HEK293 (cell line): Measurements from ENCODE around the gene ASIC4.

ENCODE experiments used
- CTCF ChIA-PET: fragments of 350-600 bp; formaldehyde crosslinking; extraction: SDS; loops from one replicate; lab custom pipeline; 2021; ENCODE audit warnings: antibody characterized with exemption; lab: Yijun Ruan, JAX
- POLR2A ChIA-PET: fragments of 300-600 bp; formaldehyde crosslinking; extraction: SDS; loops from one replicate; lab custom pipeline; 2020; ENCODE audit warnings: antibody characterized with exemption, inconsistent platforms; lab: Yijun Ruan, JAX
- H3K27ac ChIP-seq: fragments of 200-500 bp; sonication (Bioruptor generic); 2 replicates; pipeline ENCODE4 v1.5.1; 2014; ENCODE audit warnings: low read depth, low read length, control low read depth, inconsistent platforms; ENCODE audit errors: extremely low read depth
- H3K36me3 ChIP-seq, 2 experiments: fragments of 200-500 bp in 1 of 2; sonication (Bioruptor generic) in 1 of 2; 1 replicate in 1 of 2; 2 replicates in 1 of 2; pipeline ENCODE4 v1.5.1; 2014 to 2017; ENCODE audit warnings: inconsistent platforms in 2 of 2, low read length in 2 of 2; ENCODE audit not compliant: control insufficient read depth in 2 of 2, insufficient read depth in 1 of 2
- H3K4me1 ChIP-seq: fragments of 200-500 bp; sonication (Bioruptor generic); 2 replicates; pipeline ENCODE4 v1.5.1; 2014; ENCODE audit warnings: mild to moderate bottlenecking, low read length, inconsistent platforms; ENCODE audit not compliant: control insufficient read depth, insufficient read depth
- H3K4me3 ChIP-seq: 2 replicates; pipeline ENCODE4 v1.5.1; 2011; ENCODE audit warnings: low read depth, mild to moderate bottlenecking, control low read depth, low read length, moderate library complexity
- H3K9me3 ChIP-seq: fragments of 200-500 bp; sonication (Bioruptor generic); 2 replicates; pipeline ENCODE4 v1.5.1; 2014; ENCODE audit warnings: low read depth, low read length, inconsistent platforms; ENCODE audit not compliant: control insufficient read depth, insufficient read depth
- GFI1B ChIP-seq: fragments of 450-650 bp; formaldehyde crosslinking; IDR thresholded peaks from 2 replicates; pipeline ENCODE4 v1.5.1; 2016; ENCODE audit warnings: missing biosample characterization, missing genetic modification characterization
- MEIS1 ChIP-seq: sonication (generic); formaldehyde crosslinking; IDR thresholded peaks from 2 replicates; pipeline ENCODE4 v1.8.1; 2022; ENCODE audit warnings: missing genetic modification reagents, mild to moderate bottlenecking, borderline replicate concordance
- ZFHX2 ChIP-seq: fragments of 450-650 bp; formaldehyde crosslinking; conservative IDR thresholded peaks from 2 replicates; pipeline ENCODE4 v1.5.1; 2016; ENCODE audit warnings: missing biosample characterization, missing genetic modification characterization
- ZNF140 ChIP-seq: fragments of 450-650 bp; formaldehyde crosslinking; IDR thresholded peaks from 2 replicates; pipeline ENCODE4 v1.5.1; 2016; ENCODE audit warnings: missing biosample characterization, missing genetic modification characterization
- ZNF175 ChIP-seq: fragments of 450-650 bp; formaldehyde crosslinking; IDR thresholded peaks from 2 replicates; pipeline ENCODE4 v1.5.1; 2016; ENCODE audit warnings: missing biosample characterization, missing genetic modification characterization
- ZNF266 ChIP-seq: fragments of 450-650 bp; formaldehyde crosslinking; IDR thresholded peaks from 2 replicates; pipeline ENCODE4 v1.5.1; 2016; ENCODE audit warnings: missing biosample characterization, missing genetic modification characterization, low read depth
- ZNF335 ChIP-seq: fragments of 450-650 bp; formaldehyde crosslinking; conservative IDR thresholded peaks from 2 replicates; pipeline ENCODE4 v1.5.1; 2016; ENCODE audit warnings: missing biosample characterization, missing genetic modification characterization
- ZNF391 ChIP-seq: fragments of 450-650 bp; formaldehyde crosslinking; IDR thresholded peaks from 2 replicates; pipeline ENCODE4 v1.5.1; 2016; ENCODE audit warnings: low read depth, missing biosample characterization, missing genetic modification characterization, borderline replicate concordance
- ZNF473 ChIP-seq: fragments of 450-650 bp; formaldehyde crosslinking; IDR thresholded peaks from 2 replicates; pipeline ENCODE4 v1.5.1; 2017; ENCODE audit warnings: missing biosample characterization, missing genetic modification characterization
- ZNF549 ChIP-seq: fragments of 450-650 bp; IDR thresholded peaks from 2 replicates; pipeline ENCODE4 v1.5.1; 2018; ENCODE audit warnings: missing biosample characterization, missing genetic modification characterization, mild to moderate bottlenecking, inconsistent platforms, moderate library complexity
- ZNF837 ChIP-seq: fragments of 450-650 bp; formaldehyde crosslinking; IDR thresholded peaks from 2 replicates; pipeline ENCODE4 v1.5.1; 2016; ENCODE audit warnings: missing biosample characterization, missing genetic modification characterization
- TF ChIP-seq, protein P1 (sequence below): fragments of 450-650 bp; formaldehyde crosslinking; IDR thresholded peaks from 2 replicates; pipeline ENCODE4 v1.5.1; 2017; ENCODE audit warnings: missing biosample characterization, missing genetic modification characterization
- TF ChIP-seq, protein P2 (sequence below): fragments of 450-650 bp; formaldehyde crosslinking; conservative IDR thresholded peaks from 2 replicates; pipeline ENCODE4 v1.5.1; 2016; ENCODE audit warnings: low read depth, missing biosample characterization, missing genetic modification characterization
- TF ChIP-seq, protein P3 (sequence below): fragments of 450-650 bp; formaldehyde crosslinking; IDR thresholded peaks from 2 replicates; pipeline ENCODE4 v1.5.1; 2016; ENCODE audit warnings: missing biosample characterization, missing genetic modification characterization
- TF ChIP-seq, protein P4 (sequence below): fragments of 450-650 bp; formaldehyde crosslinking; IDR thresholded peaks from 2 replicates; pipeline ENCODE4 v1.5.1; 2016; ENCODE audit warnings: missing biosample characterization, missing genetic modification characterization
- TF ChIP-seq, protein P5 (sequence below): fragments of 450-650 bp; formaldehyde crosslinking; IDR thresholded peaks from 2 replicates; pipeline ENCODE4 v1.5.1; 2016; ENCODE audit warnings: missing biosample characterization, missing genetic modification characterization
- TF ChIP-seq, protein P6 (sequence below): fragments of 450-650 bp; formaldehyde crosslinking; IDR thresholded peaks from 2 replicates; pipeline ENCODE4 v1.5.1; 2017; ENCODE audit warnings: missing biosample characterization, missing genetic modification characterization
- TF ChIP-seq, protein P7 (sequence below): fragments of 450-650 bp; IDR thresholded peaks from 2 replicates; pipeline ENCODE4 v1.5.1; 2018; ENCODE audit warnings: missing biosample characterization, mild to moderate bottlenecking, missing genetic modification characterization

Gene ASIC4

DNA sequence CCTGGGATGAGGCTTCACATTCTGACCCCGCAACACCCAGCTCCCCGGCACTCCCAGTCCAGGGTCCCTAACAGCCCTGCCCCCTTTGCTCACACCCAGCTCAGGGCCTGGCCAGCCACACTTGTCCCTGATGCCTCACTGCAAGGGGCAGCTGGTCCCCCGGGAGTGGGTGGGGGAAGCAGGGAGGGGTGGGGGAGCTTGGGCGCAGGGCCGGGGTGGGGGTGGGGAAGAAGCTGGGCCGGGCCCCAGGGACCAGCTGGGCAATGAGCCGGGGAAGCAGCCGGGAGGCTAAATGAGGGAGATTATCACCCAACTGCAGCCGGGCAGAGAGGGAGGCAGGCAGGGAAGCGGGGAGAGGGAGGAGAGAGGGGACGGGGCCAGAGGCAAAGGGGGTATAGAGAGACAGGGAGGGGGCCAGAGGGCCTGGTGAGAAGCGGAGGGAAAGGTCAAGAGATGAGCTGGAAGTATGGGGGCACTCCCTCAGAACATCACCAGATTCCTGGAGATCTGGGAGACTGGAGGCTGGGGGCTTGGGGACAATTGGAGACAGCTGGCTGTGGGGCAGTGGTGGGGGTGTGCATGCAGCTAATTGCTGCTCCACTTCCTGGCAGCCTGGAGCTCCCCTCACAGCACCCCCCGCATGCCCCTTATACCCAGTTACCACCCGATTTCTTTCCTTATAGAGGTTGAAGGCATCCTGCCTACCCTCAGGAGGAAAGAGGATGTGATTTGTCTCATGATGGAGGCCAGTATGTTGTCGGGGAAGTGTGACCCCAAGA, 2.5 kb upstream of the ASIC4 start:
- no peak overlapping the region for H3K4me3 ChIP-seq
- H3K4me1 ChIP-seq, result peaks cover 2% of the 10 kb centered on the region
- H3K9me3 ChIP-seq, result no peaks in the 10 kb centered on the region
- peaks cover 0 to 8% of the 10 kb centered on the region in 2 experiments; a peak in 1 of 3 replicates for H3K36me3 ChIP-seq
- ChIA-PET CTCF (interaction anchor here (0.6 to 9.5 kb wide), 8 partner anchors 9 to 339 kb away, joined by 3 to 150 read pairs (median 4); partner anchors contain the start of gene GMPPA), POLR2A (interaction anchor here (1.1 to 1.3 kb wide), 2 partner anchors 13 kb away, joined by 4 read pairs; partner anchors contain the start of gene GMPPA)
- H3K27ac ChIP-seq, result no peak overlapping the region
- TF ChIP-seq, protein P1, sequence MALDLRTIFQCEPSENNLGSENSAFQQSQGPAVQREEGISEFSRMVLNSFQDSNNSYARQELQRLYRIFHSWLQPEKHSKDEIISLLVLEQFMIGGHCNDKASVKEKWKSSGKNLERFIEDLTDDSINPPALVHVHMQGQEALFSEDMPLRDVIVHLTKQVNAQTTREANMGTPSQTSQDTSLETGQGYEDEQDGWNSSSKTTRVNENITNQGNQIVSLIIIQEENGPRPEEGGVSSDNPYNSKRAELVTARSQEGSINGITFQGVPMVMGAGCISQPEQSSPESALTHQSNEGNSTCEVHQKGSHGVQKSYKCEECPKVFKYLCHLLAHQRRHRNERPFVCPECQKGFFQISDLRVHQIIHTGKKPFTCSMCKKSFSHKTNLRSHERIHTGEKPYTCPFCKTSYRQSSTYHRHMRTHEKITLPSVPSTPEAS (tag by site-specific recombination), result no peak
- no peak for TF ChIP-seq GFI1B (tag by site-specific recombination)
- TF ChIP-seq ZNF837 (tag by site-specific recombination), result no peak
- TF ChIP-seq ZNF140, result no peak
- TF ChIP-seq, protein P2, sequence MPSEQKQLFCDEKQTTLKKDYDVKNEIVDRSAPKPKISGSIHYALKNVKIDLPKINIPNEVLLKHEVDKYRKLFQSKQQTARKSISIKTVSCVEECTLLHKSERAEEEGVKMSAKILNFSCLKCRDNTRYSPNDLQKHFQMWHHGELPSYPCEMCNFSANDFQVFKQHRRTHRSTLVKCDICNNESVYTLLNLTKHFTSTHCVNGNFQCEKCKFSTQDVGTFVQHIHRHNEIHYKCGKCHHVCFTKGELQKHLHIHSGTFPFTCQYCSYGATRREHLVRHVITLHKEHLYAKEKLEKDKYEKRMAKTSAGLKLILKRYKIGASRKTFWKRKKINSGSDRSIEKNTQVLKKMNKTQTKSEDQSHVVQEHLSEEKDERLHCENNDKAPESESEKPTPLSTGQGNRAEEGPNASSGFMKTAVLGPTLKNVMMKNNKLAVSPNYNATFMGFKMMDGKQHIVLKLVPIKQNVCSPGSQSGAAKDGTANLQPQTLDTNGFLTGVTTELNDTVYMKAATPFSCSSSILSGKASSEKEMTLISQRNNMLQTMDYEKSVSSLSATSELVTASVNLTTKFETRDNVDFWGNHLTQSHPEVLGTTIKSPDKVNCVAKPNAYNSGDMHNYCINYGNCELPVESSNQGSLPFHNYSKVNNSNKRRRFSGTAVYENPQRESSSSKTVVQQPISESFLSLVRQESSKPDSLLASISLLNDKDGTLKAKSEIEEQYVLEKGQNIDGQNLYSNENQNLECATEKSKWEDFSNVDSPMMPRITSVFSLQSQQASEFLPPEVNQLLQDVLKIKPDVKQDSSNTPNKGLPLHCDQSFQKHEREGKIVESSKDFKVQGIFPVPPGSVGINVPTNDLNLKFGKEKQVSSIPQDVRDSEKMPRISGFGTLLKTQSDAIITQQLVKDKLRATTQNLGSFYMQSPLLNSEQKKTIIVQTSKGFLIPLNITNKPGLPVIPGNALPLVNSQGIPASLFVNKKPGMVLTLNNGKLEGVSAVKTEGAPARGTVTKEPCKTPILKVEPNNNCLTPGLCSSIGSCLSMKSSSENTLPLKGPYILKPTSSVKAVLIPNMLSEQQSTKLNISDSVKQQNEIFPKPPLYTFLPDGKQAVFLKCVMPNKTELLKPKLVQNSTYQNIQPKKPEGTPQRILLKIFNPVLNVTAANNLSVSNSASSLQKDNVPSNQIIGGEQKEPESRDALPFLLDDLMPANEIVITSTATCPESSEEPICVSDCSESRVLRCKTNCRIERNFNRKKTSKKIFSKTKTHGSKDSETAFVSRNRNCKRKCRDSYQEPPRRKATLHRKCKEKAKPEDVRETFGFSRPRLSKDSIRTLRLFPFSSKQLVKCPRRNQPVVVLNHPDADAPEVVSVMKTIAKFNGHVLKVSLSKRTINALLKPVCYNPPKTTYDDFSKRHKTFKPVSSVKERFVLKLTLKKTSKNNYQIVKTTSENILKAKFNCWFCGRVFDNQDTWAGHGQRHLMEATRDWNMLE, result no peak
- TF ChIP-seq, protein P3, sequence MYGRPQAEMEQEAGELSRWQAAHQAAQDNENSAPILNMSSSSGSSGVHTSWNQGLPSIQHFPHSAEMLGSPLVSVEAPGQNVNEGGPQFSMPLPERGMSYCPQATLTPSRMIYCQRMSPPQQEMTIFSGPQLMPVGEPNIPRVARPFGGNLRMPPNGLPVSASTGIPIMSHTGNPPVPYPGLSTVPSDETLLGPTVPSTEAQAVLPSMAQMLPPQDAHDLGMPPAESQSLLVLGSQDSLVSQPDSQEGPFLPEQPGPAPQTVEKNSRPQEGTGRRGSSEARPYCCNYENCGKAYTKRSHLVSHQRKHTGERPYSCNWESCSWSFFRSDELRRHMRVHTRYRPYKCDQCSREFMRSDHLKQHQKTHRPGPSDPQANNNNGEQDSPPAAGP (tag by site-specific recombination), result no peak
- no peak for TF ChIP-seq ZNF473 (tag by site-specific recombination)
- no peak for TF ChIP-seq ZNF175 (tag by site-specific recombination)
- TF ChIP-seq ZNF266 (tag by site-specific recombination), result no peak
- TF ChIP-seq, protein P4, sequence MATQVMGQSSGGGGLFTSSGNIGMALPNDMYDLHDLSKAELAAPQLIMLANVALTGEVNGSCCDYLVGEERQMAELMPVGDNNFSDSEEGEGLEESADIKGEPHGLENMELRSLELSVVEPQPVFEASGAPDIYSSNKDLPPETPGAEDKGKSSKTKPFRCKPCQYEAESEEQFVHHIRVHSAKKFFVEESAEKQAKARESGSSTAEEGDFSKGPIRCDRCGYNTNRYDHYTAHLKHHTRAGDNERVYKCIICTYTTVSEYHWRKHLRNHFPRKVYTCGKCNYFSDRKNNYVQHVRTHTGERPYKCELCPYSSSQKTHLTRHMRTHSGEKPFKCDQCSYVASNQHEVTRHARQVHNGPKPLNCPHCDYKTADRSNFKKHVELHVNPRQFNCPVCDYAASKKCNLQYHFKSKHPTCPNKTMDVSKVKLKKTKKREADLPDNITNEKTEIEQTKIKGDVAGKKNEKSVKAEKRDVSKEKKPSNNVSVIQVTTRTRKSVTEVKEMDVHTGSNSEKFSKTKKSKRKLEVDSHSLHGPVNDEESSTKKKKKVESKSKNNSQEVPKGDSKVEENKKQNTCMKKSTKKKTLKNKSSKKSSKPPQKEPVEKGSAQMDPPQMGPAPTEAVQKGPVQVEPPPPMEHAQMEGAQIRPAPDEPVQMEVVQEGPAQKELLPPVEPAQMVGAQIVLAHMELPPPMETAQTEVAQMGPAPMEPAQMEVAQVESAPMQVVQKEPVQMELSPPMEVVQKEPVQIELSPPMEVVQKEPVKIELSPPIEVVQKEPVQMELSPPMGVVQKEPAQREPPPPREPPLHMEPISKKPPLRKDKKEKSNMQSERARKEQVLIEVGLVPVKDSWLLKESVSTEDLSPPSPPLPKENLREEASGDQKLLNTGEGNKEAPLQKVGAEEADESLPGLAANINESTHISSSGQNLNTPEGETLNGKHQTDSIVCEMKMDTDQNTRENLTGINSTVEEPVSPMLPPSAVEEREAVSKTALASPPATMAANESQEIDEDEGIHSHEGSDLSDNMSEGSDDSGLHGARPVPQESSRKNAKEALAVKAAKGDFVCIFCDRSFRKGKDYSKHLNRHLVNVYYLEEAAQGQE, result no peak
- no peak for TF ChIP-seq ZNF335
- TF ChIP-seq, protein P5, sequence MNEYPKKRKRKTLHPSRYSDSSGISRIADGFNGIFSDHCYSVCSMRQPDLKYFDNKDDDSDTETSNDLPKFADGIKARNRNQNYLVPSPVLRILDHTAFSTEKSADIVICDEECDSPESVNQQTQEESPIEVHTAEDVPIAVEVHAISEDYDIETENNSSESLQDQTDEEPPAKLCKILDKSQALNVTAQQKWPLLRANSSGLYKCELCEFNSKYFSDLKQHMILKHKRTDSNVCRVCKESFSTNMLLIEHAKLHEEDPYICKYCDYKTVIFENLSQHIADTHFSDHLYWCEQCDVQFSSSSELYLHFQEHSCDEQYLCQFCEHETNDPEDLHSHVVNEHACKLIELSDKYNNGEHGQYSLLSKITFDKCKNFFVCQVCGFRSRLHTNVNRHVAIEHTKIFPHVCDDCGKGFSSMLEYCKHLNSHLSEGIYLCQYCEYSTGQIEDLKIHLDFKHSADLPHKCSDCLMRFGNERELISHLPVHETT (tag by site-specific recombination), result no peak
- no peak for TF ChIP-seq MEIS1
- TF ChIP-seq ZNF391, result no peak
- TF ChIP-seq ZNF549 (tag by site-specific recombination), result no peak
- TF ChIP-seq, protein P6, sequence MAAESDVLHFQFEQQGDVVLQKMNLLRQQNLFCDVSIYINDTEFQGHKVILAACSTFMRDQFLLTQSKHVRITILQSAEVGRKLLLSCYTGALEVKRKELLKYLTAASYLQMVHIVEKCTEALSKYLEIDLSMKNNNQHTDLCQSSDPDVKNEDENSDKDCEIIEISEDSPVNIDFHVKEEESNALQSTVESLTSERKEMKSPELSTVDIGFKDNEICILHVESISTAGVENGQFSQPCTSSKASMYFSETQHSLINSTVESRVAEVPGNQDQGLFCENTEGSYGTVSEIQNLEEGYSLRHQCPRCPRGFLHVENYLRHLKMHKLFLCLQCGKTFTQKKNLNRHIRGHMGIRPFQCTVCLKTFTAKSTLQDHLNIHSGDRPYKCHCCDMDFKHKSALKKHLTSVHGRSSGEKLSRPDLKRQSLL, result no peak
- TF ChIP-seq, protein P7, sequence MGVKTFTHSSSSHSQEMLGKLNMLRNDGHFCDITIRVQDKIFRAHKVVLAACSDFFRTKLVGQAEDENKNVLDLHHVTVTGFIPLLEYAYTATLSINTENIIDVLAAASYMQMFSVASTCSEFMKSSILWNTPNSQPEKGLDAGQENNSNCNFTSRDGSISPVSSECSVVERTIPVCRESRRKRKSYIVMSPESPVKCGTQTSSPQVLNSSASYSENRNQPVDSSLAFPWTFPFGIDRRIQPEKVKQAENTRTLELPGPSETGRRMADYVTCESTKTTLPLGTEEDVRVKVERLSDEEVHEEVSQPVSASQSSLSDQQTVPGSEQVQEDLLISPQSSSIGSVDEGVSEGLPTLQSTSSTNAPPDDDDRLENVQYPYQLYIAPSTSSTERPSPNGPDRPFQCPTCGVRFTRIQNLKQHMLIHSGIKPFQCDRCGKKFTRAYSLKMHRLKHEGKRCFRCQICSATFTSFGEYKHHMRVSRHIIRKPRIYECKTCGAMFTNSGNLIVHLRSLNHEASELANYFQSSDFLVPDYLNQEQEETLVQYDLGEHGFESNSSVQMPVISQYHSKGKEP (tag by site-specific recombination), result no peak
- TF ChIP-seq ZFHX2 (tag by site-specific recombination), result no peak
